HS-27A (cell line): ENCODE data around the gene ADAMTS2.
"Not testable (repeated sequence)": the region's sequence is repeated elsewhere in the genome, so short reads cannot be mapped to it uniquely, and the experiment has no call there.

ENCODE experiments used
- DNase-seq: peaks from one replicate; pipeline ENCODE4 v3.0.0-alpha.2; 2012; ENCODE audit warnings: low read depth, missing footprints

The ADAMTS2 gene

DNA sequence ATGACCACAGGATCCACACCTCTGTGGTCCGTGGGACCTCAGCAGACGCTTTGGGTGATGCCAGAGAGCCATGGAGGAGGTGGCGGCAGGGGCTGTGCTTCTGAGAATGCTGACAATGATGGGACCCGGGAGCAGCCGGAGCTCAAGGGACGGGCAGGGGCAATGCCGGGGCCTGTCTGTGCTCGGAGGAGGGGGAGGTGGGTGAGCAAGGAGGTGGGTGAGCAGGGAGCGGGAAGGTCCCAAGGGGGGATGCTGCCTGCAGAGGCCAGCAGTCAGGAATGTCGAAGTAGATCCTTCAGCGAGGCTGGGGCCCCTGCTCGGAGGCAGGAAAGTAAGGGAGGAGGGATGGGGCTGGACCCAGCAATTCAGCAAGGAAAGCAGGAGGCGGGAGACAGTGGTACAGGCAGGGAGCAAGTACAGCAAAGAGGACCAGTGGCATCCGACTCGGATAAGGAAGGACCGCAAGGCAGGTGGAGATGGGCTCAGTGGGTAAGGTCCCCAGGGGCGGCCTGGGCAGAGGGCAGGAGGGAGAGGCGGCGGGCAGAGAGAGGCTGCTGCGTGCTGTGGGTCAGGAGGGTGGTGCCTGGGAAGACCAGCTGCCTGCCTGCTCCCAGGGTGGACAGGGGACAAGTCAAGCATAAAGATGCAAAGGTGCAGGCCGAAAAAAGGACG is 49.0 kb downstream of the ADAMTS2 start:
- no peak for DNase-seq

DNA sequence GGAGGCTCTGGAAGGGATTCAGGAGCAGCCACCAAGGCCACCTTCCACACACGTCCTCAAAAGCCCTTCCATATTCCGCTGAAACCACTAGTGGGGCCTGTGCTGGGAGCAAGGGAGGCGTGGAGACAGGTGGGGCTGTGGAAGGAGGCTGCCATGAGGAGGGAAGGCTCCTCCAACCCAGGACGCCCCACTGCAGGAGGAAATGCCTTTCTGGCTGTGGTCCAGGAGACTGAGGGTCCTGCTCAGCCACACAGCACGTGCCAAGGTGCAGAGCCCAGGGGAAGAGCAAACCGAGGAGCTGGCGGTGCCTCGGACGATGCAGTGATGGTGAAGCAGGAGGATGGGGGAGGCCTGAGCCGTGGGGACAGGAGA is 49.5 kb downstream of the ADAMTS2 start:
- no peak for DNase-seq

DNA sequence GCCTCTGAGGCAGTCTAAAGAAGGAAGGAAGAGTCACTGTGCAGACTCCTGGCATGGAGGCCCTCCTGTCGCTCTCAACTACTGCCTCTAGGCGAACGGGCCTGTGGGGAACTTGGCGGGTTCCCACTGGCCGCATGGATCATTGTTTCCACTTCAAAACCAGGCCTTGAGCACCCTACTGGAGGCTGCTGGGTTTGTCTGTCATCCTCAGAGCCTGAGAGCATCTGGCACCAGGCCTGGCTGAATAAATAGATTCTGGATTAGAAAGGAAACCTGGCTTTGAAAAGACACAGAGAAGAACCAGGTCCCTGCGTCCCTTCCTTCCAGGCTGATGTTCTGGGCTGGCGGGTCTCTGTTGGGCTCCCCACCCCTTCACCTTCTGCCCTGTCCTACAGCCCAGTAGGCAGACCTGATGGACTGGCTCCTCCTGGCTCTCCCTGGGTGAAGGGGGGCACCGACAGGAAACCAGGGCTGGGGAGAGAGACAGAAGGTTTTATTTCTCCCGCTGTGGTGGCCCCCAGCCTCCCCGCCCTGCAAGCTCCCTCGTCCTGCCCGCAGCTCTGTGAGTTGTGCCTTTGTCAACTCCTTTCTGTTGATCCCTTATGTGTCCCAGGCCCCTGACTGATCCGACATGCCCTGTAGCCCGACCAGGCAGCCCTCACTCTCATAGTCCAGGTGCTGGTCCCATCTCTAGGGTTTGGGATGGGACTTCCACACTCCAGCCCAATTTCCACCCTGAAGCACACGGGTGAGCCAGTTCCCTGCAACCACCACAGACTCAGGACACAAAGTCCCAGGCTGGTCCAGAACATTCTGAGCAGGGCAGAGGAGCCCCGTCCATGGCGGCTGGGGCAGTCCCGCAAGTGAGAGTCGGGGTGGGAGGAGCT is 50.1 kb downstream of the ADAMTS2 start:
- no peak for DNase-seq

DNA sequence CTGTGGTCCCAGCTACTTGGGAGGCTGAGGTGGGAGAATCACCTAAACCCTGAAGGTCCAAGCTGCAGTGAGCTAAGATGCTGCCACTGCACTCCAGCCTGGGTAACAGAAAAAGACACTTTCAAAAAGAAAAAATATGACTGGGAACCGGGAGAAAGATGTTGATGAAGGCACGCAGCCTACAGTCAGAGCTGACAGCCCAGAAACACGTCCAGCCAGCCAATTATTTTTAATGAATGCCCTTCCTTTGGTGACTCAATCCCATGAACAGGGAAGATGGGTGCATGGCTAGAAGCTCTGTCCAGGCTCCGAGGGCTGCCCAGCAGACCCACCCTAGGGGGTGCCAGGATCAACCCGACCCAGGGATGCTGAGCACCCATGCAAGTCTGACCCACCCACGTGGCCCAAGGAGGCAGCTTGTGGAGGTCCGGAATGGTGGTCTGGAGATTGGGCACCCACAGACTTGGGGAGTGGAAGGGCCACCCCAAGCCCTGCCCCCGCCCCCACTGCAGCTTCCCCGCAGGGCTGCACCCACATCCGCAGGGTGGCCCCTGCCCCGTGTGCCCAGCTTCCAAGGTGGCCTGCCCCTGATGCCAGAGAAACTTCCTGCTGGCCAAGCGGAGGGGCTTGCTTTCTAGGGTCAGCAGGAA is 51.0 kb downstream of the ADAMTS2 start:
- no peak for DNase-seq

DNA sequence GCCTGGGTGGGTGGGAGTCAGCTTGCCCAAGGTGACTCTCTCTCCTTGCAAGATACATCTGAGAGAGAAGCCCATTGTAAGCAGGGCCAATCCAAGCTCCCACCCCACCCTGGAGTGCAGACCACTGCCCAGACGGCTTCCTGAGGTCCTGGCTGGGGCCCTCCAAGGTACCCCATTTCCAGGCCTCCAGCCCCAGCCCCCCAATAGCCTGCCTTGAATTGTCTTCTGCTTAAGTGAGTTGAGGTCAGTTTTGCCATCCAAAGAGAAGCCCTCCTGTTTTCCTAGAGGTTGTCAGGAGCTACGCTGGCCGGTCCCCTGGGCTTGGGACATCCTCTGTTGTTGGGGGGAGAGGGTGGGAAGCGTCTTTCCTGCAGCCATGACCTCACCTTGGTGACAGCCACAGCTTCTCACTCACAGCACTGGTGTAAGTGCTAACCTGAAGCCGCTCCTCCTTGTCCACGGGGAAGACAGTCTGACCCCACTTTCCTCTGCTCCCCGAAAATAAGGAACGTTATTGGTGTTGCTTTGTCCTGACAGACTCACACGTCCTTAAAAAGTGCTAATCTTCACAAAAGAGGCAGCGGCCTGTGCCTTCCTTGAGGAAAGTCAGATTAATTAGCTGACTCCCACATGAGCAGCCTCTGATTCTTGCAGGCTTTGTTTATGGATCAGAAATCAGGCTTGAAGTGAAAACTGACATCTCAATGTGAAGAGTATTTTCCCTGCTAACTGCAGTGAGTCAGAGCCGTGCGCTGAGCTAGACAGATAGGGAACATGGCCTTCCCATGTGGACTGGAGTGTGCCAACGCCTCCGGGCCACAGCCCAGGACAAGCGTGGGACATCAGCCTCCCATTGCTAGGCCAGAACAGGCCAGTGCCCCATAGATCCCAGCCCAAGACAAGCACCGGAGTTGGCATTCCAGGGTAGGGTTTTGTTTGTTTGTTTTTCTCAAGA is 52.3 kb downstream of the ADAMTS2 start:
- no peak for DNase-seq

DNA sequence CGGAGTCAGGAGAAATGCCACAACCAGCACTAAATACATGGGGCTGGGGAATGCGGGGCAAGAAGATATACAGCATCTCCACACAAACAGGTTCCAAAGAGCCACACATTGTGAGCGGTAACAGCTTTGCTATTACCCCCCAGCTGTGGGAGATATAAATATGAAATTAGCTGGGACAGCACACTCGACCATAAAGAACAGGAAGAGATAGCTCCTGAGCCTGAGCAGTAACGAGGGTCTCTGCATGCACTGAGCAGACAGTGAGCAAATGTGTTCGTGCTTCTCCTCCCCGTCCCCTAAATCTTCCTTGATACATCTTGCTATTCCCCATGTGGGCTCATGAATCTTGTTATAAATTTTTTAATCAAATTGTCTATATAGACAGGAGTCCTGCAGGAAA is 53.1 kb downstream of the ADAMTS2 start:
- DNase-seq = no peak

DNA sequence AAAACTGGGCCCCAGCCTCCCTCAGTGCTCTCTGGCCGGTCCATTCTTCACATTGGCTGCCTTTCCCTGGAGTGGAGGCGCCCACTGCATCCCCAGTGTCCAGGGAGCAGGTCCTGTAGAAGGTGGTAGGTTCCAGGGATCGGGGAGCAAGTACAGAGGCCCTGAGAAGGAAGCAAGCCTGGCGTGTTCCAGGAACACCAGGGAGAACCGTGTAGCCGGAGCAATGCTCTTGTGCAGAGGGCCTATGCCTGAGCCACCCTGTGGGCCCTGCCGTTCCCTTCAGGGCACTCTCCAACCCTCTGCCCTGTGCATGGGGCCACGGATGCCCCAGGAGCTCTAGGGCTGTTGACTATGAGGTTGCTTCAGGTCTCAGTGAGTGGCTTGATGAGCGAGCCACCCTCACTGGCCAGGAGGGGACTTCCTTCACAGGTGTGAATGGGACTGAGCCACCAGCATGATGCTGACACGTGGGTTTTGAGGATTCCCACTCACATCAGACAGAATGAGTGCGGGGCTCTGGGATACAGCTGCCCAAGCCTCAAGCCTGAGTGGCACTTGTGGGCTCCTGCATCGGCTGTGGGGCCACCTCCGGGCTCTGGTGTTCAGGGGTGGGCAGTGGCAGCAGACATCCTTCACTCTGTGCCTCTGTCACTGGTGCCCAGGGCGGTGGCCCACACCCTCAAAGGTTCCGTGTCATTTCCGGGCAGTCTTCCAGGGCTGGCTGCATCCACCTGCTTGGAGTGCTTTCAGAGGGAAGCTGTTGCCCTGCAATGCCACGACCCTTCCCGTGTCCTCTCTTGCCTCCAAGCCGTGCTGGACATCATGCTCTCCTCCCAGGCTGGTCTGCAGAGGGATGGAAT is 54.4 kb downstream of the ADAMTS2 start:
- no peak for DNase-seq

DNA sequence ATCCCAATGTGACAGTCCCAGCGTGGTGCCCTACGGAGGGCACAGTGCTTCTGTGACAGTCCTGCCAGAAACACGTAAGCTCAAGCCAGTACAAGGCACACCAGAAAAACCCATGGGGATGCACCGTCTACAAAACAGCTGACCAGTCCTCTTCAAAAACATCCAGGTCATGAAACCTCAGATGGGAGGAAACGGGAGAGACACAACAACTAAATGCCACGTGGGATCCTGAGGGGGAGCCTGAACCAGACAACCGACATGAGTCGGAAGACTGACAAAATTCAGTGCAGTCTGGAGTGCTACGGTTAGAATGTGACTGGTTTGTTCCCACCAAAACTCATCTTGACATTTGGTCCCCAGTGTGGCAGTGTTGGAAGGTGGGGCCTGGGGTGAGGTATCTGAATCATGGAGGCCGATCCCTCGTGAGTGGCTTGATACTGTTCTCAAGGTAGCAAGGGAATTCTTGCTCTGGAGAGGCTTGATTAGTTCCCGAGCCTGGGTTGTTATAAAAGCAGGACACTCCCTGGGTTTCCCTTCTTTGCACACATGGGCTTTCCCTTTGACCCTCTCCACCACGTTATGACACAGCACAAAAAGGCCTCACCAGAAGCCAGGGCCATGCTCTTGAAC is 55.4 kb downstream of the ADAMTS2 start:
- no peak for DNase-seq

DNA sequence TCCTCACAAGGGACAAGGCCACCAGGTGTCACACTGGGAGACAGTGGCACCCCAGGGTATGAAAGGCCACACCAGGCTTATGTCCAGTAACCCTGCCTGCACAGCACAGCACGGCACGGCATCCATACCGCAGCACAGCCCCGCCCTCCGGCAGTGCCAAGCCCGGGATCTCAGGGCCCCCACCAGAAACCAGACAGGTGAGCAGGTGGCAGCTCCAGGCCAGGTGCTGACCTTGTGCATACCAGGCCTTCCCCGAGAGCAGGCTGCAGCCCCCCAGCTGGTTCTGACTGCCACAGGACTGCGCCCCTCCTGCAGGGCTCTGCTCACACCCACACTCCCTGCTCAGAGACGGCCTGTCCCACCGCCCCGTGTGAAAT is 56.5 kb downstream of the ADAMTS2 start:
- DNase-seq = no peak

DNA sequence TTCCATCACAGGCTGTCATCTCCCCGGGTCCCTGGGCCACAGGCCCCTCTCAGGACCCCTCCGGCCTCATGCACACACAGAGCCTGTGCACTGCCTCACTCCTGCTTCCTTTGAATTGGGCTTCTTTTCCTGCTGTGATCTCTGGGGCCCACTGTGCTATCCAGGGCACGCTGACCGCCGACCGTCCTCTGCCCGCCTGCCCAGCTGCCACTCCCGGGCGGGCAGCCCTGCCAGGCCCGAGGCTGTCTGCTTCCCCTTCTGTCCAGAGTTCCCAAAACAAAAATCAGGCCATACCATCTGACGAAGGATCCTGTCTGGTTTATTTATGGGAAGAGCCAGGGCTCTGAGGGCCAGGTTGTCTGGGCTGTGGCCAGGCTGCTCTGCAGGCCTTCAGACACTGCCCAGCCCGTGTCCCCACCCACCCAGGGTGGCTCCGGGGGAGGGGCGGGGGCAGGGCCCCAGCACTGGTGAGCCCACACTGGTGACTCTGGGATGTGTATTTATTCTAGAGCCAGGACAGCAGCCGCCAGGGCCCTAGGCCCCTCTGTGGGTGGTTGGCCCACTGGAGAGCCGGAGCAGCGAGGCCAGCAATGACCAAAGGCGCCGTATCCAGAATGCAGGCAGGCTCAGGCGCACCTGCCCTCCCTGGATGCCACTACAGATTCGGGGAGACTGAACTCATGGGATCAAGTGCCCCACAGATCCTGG is 57.0 kb downstream of the ADAMTS2 start:
- no peak for DNase-seq

DNA sequence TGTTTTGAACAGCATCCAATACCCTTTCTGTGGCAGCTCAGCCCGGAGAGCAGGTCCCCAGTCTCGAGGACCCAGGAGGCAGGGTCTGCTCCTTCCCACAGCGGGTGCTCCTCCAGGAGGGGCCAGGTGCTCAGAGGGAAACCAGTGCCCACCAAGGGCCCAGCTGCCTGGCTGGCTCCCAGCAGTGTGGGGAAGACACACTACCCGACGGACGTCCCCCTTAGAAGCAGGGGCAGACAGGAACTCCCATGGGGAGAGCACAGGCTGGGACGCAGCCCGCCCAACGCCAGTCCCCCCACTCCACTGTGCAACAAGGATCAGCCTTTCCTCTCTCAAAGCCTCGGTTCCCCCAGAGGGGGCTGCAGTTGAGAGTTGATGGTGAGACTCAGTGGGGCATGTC is 57.6 kb downstream of the ADAMTS2 start:
- DNase-seq = no peak

DNA sequence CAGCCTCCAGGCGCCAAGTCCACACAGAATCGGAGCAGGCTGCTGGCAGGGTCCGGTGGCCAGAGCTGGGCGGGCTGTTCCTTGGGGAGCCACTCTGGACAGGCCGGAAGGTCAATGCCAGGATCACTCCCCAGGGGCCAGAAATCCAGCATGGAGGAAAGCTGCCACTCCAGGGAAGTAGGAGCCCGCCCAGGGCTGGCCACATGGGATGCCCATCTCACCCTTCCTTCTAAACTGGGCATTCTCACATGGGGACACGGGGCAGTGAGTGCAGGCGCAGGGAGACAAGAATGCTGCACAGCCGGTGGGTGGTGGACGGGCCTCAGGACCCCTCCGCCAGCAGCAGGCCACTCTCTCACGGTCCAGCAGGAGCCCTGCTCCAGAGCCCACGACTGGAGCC is 58.2 kb downstream of the ADAMTS2 start:
- no peak for DNase-seq

DNA sequence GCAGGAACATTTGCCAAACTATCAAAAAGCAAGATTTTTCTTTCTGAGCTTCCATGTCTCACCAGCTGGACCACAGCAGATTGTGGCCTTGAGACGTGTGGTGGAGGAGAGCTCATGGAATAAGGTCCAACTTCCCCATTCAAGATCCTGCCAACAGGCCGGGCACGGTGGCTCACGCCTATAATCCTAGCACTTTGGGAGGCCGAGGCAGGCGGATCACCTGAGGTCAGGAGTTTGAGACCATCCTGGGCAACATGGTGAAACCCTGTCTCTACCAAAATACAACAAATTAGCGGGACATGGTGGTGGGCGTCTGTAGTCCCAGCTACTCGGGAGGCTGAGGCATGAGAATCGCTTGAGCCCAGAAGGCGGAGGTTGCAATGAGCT is 59.5 kb downstream of the ADAMTS2 start:
- not testable (repeated sequence) for DNase-seq

DNA sequence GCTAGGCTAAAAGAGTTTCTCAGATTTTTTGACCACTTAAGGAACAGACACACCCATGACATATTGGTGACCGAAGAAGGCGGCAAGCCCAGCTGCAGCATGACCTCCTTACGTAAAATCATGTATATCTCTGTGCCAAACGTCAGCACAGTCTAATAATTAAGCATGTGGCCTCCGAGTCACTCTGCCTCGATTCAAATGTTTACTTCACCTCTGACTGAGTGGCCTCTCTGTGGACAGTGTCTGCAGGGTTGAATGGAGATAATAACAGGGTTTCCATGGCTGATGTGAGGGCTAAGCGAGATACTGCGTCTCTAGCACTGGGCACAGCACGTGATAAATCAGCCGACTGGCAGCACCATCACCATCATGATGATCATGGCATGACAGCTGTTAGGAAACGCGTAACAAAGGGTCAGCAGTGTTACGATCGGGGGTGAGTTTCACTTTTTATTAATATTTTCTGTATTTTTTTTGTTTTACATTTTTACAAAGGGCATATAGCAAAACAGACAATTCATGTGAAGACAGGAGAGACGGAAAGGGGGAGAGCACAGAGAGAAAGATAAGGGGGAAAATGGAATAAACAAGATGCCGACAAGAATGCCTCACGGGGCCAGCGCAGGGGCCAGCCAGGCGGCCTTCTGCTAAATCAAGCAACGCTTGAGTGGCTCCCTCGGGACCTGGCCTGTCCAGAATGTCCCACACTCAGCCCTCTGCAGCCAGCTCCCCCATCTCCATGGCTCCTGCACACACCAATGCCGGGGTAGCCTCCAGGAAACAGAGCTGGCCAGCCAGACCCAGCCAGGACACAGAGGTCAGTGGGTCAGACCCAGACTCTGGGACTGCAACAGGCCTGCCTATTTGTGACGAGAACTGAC is 60.3 kb downstream of the ADAMTS2 start:
- DNase-seq = no peak

DNA sequence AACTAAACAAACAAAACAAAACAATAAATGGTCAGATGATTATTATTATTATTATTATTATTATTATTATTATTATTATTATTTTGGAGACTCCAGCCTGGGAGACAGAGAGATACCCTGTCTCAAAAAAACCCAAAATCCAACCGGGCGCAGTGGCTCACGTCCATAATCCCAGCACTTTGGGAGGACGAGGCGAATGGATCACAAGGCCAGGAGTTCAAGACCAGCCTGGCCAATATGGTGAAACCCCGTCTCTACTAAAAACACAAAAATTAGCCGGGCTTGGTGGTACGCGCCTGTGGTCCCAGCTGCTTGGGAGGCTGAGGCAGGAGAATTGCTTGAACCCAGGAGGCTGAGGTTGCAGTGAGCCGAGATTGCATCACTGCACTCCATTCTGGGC is 61.4 kb downstream of the ADAMTS2 start:
- not testable (repeated sequence) for DNase-seq

DNA sequence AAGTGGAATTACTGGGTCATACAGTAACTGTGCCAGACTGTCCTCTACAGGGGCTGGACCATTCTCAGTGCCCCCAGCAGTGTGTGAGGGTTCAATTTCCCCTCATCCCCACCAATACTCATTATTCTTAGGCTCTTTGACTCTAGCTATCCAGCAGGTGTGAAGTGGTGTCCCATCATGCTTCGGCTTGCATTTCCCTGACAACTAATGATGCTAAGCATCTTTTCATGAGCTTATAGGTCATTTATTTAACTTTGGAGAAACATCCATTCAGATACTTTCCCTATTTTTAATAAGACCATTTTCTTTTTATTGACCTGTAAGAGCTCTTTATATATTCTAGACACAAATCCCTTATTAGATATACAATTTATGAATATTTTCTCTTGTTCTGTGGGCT is 63.6 kb downstream of the ADAMTS2 start:
- no peak for DNase-seq

DNA sequence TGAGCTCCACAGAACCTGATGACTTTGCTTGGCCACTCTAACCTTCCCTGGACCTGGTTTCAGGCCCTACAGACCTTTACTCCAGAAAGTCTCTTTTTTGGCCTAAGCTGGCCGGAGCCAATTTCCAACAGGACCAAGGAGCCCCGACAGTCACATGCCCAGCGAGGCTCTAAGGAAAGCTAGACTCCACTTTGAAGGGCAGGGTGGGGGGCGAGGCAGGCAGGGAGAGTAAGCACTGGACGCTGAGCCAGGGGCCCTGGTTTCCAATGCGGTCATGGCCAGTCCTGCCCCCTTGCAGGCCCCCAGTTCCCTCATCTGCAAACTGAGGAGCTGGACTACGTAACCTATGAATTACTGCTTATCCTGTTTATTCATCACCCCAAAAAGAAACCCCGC is 65.2 kb downstream of the ADAMTS2 start:
- no peak for DNase-seq

DNA sequence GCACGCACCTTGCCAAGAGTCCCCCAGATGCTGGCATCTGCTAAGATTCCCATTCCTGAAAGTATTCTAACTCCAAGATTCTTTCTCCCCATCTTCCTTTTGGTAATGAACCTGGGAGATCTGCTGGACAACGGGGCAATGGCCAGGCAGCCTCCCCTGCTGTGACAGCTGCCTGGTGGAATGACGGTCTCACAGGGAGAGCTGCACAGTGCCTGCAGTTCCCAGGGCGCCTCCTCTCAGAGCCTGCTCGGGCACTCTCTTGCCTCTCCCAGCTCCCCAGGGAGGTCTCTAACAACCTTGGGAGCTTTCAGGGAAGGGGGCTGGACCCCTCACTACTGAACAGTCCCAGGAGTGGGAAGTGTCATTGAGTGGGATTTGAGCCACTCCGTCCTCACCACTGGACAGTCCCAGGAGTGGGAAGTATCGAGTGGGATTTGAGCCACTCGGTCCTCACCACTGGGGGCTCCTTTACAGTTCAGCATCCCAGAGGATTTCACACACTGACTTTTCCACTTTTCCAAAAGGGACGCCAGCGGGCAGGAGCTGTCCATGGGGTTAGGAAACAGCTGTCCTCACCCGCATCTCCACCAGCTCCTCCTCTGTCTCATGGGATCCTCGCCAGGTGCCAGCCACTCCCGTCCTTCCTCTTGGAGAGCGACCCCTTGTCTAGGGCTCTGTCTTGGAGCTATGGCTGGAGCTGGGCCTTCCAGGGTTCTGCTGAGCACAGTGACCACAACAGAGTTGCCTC is 65.7 kb downstream of the ADAMTS2 start:
- DNase-seq = no peak
